T-helper 17 cell (primary cell): Measurements from ENCODE around the gene FNIP1. TPM values are rescaled to one million over a fixed set of nuclear protein-coding genes. Genes with fewer than 3 reads are reported as not detected.
A peak's percentile ranks its signal among the peaks of the same experiment; 100 is the strongest.
"Not testable (repeated sequence)": the region's sequence is repeated elsewhere in the genome, so short reads cannot be mapped to it uniquely, and the experiment has no call there.

Experiments used
- ATAC-seq: fragments of 150-1000 bp; cut with Tn5 transposase; 2 replicates; pipeline ENCODE4 v1.10.0; 2021; ENCODE audit warnings: mild to moderate bottlenecking, moderate library complexity
- DNase-seq, 3 donors: peaks; one replicate each; pipeline versions ENCODE4 v3.0.0 to v3.0.0-alpha.2; 2020 to 2021
- H3K9me3 ChIP-seq: one replicate; pipeline ENCODE4 v1.7.0; 2013; ENCODE audit warnings: low read length, mild to moderate bottlenecking; ENCODE audit not compliant: control insufficient read depth, poor library complexity, severe bottlenecking
- H3K27ac Mint-ChIP-seq: one replicate; pipeline ENCODE4 v1.8.0; 2022; ENCODE audit warnings: mild to moderate bottlenecking, moderate library complexity, mixed read lengths
- H3K27me3 Mint-ChIP-seq: one replicate; pipeline ENCODE4 v1.8.0; 2022; ENCODE audit warnings: mixed read lengths
- H3K36me3 Mint-ChIP-seq: one replicate; pipeline ENCODE4 v1.8.0; 2022; ENCODE audit warnings: low read depth, mixed read lengths
- H3K4me1 Mint-ChIP-seq: one replicate; pipeline ENCODE4 v1.8.0; 2022; ENCODE audit warnings: mild to moderate bottlenecking, mixed read lengths
- H3K4me3 Mint-ChIP-seq: one replicate; pipeline ENCODE4 v1.8.0; 2022; ENCODE audit warnings: mild to moderate bottlenecking, moderate library complexity, mixed read lengths
- total RNA-seq, 4 donors: library from RNA in 2 of 4; stranded (reverse) in 2 of 4; gene quantifications; one replicate each; pipeline ENCODE4 v1.2.3 and lab custom pipeline; 2022 to 2026

FNIP1 gene
- total RNA-seq (10 to 100 TPM; 27.5 to 28.8 TPM), total RNA-seq (lab: John Stamatoyannopoulos, UW) (54.8 to 91.8 reads per million in 2 donors)

DNA sequence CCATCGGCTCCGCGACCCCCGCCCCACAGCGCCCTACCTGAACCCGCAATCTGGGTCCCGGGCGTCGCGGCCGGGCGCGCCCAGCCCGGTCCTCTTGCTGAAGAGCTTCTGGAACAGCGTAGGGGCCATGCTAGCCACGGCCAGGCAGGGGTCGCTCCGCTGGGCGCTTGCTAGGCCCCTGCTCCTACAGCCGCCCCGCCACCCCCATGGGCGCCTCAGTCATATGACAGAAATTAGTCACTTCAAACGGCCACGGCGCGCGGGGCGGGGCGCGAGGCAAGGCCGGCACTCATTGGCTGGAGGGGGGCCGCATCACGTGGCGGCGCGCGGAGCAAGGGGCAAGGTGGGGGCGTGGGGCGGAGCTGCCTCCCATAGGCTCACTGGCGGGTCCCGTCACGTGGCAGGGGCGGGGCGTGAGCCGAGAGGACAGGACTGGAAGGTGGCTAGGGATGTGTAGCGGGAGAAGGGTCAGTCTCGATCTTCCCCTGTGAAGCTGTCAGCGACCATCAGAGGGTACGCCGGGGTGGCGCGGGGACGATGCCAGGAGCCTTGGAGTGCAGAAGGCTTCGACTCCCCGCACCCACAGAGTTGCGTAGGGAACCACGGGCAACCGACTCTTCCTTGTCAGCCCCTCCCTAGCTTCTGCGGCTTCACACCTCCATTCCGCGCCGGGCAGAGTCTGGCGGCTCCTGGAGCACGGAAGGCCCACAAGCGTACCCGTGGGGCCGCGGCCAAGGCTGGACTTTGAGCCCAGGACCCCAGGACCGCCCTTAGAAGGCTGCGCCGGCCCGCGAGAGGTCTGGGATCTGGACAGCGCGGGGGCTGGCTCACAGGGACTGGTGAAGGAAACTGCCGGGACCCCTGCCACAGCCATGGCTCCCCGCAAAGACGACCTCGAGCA lies at the start of gene FNIP1:
Gene FNIP1 (minus strand): TSS at position 225 of the 901 bp plus-strand sequence. CDS start 96 bp downstream, at position 129.
- Mint-ChIP-seq H3K4me1 (peaks cover 26% of the 10 kb centered on the region), H3K4me3 (peak within 1 kb of the TSS; percentile 96), H3K27me3 (no peaks in the 10 kb centered on the region), H3K36me3 (no peaks in the 10 kb centered on the region), H3K27ac (peak within 1 kb of the TSS; percentile 93)
- no peaks in the 10 kb centered on the region for H3K9me3 ChIP-seq
- DNase-seq (peak; percentile 96 to 99 (median 97)), ATAC-seq (peak; percentile 96)

DNA sequence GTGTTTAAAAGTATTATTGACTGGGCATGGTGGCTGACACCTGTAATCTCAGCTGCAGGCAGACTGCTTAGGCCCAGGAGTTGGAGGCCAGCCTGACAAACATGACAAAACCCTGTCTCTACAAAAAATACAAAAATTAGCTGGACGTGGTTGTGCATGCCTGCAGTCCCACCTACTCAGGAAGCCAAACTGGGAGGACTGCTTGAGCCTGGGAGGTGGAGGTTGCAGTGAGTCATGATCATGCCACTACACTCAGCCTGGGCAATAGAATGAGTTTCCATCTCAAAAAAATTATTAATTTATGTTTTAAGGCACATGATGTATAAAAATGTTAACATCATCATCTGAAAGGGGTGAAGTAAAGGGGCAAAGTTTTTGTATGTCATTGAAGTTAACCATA lies 49.7 kb upstream of the FNIP1 start:
- DNase-seq: no peak
- Mint-ChIP-seq H3K27ac (no peak overlapping the region), H3K27me3 (no peaks in the 10 kb centered on the region), H3K4me3 (no peak overlapping the region), H3K36me3 (peaks cover 2% of the 10 kb centered on the region), H3K4me1 (no peaks in the 10 kb centered on the region)
- ATAC-seq: no peak
- H3K9me3 ChIP-seq: peaks cover 4% of the 10 kb centered on the region

DNA sequence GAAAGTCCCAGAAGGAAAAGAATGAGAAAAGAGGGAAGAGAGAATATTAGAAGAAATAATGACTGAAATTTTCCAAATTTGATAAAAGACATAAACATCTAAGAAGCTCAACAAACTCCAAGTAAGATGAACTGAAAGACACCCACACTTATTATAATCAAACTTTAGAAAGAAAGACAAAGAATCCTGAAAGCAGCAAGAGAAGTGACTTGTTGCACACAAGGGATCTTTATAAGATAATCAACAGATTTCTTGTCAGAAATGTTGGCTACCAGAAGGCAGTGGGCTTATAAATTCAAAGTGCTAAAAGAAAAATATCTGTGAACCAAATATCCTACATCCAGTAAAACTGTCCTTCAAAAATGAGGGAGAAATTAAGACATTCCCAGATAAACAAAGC lies 49.0 kb upstream of the FNIP1 start:
- Mint-ChIP-seq H3K27me3 (no peaks in the 10 kb centered on the region), H3K4me3 (no peak overlapping the region), H3K36me3 (peaks cover 2% of the 10 kb centered on the region), H3K4me1 (no peaks in the 10 kb centered on the region), H3K27ac (no peak overlapping the region)
- DNase-seq (no peak), ATAC-seq (no peak)
- H3K9me3 ChIP-seq: peaks cover 4% of the 10 kb centered on the region

DNA sequence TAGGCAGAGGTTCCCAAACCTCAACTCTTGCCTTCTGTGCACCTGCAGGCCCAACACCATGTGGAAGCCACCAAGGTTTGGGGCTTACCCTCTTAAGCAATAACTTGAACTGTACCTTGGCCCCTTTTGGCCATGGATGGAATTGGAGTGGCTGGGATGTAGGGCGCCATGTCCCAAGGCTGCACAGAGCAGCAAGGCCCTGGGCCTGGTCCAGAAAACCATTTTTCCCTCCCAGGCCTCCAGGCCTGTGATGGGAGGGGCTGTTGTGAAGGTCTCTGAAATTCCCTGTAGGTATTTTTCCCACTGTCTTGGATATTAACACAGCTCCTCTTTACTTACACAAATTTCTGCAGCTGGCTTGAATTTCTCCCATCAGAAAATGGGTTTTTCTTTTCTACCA lies 46.2 kb upstream of the FNIP1 start:
- not testable (repeated sequence) for H3K4me1 Mint-ChIP-seq, H3K36me3 Mint-ChIP-seq, H3K27ac Mint-ChIP-seq, H3K4me3 Mint-ChIP-seq, ATAC-seq, H3K27me3 Mint-ChIP-seq, H3K9me3 ChIP-seq, DNase-seq

DNA sequence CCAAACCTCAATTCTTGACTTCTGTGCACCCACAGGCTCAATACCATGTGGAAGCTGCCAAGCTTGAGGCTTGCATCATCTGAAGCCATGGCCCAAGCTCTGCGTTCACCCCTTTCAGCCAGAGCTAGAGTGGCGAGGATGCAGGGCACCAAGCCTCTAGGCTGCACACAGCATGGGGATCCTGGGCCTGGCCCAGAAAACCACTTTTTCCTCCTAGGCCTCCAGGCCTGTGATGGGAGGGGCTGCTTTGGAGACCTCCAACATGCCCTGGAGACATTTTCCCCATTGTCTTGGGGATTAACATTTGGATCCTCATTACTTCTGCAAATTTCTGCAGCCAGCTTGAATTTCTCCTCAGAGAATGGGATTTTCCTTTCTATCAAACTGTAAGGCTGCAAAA lies 35.9 kb upstream of the FNIP1 start:
- H3K4me3 Mint-ChIP-seq, H3K9me3 ChIP-seq, DNase-seq, H3K27me3 Mint-ChIP-seq, H3K36me3 Mint-ChIP-seq, H3K27ac Mint-ChIP-seq, H3K4me1 Mint-ChIP-seq, ATAC-seq: not testable (repeated sequence)

DNA sequence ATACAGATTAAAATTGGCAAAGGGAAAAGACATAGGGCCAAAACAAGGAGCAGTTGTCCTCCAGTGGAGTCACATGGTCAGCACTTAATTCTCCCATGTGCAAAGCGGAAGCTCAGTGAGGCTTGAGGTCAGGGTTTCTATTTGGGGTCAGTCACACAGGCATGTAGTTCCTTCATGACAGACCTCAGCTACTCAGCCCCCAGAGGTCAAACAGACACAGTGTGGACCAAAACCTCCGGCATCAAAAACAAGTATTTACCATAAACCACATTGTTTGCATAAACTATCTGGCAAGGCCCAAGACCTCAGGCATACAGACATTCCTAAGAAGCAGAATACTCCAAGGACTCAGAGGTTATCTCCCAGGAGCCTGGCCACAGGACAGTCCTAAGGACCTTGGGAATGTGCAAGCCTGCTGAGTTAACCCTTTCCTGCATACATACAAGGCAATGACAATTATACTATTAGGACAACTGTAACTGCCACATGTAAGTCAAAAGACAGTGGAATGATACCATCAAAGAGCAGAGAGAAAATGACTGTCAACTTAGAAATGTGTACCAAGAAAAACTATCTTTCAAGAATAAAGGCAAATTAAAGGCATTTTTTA lies 28.7 kb upstream of the FNIP1 start:
- peaks cover 5% of the 10 kb centered on the region for H3K4me1 Mint-ChIP-seq
- H3K27ac Mint-ChIP-seq: no peak overlapping the region
- DNase-seq (no peak), ATAC-seq (no peak)
- no peak overlapping the region for H3K4me3 Mint-ChIP-seq
- H3K9me3 ChIP-seq: no peaks in the 10 kb centered on the region
- H3K36me3 Mint-ChIP-seq: peaks cover 4% of the 10 kb centered on the region
- H3K27me3 Mint-ChIP-seq: peaks cover 3% of the 10 kb centered on the region

DNA sequence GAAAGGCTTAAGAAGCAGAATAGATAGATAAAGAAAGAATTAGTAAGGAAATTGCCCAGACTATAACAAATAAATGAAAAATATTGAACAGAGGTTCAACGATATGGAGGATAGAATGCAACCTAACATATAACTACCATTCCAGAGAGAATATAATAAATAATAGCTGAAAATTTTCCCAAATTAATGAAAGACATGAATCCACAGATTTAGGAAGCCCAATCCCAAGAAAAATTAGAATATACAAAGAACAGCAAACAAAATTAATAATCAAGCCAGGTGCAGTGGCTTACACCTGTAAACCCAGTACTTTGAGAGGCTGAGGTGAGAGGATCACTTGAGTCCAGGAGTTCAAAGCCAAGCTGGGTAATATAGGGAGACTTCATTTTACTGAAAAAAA lies 27.8 kb upstream of the FNIP1 start:
- H3K4me1 Mint-ChIP-seq: peaks cover 5% of the 10 kb centered on the region
- H3K27me3 Mint-ChIP-seq: peaks cover 5% of the 10 kb centered on the region
- no peak overlapping the region for H3K4me3 Mint-ChIP-seq
- no peak overlapping the region for H3K27ac Mint-ChIP-seq
- ATAC-seq (no peak), DNase-seq (no peak)
- H3K36me3 Mint-ChIP-seq: peaks cover 4% of the 10 kb centered on the region
- H3K9me3 ChIP-seq: no peaks in the 10 kb centered on the region

DNA sequence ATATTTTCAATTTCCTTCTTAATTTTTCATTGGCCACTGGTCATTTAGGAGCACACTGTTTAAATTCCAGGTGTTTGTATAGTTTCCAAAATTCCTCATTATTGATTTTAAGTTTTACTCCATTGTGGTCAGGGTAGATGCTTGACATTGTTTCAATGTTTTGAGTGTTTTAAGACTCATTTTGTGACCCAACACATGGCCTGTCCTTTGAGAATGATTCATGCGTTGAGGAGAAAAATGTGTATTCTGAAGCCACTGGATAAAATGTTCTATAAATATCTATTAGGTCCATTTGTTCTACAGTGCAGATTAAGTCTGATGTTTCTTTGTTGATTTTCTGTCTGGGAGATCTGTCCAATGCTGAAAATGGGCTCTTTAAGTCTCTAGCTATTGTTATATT lies 24.4 kb upstream of the FNIP1 start:
- H3K9me3 ChIP-seq: no peaks in the 10 kb centered on the region
- no peak overlapping the region for H3K4me3 Mint-ChIP-seq
- H3K4me1 Mint-ChIP-seq: peaks cover 4% of the 10 kb centered on the region
- H3K27me3 Mint-ChIP-seq: peaks cover 5% of the 10 kb centered on the region
- DNase-seq (no peak), ATAC-seq (no peak)
- no peak overlapping the region for H3K27ac Mint-ChIP-seq
- H3K36me3 Mint-ChIP-seq: peaks cover 2% of the 10 kb centered on the region

DNA sequence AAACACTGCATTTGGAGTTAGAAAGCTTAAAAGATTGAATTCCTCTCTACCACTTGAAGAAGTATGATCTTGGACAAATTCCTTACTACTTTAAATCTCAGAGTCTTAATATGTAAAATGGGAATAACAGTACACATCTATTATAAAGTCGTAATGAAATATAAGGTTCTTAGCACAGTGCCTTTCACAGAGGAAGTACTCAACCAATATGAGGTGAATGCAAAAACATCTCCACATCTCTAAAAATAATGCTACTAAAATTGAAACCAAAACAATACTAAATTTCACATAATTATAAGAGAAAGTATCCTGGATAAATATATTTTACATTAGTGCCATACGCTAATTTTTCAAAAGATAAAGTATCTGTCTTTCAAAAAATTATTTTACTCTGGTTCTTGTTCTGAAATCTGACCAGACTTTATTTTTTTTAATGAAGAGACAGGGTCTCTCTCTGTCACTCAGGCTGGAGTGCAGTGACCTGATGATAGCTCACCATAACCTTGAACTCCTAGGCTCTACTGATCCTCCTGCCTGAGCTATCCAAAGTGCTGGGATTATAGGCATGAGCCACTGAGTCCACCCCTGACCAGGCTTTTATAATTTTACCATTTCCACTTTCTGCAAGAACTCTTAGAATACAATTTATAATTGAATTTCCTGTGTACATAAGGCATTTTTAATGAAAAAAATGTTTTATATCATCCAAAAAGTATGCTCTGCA lies 21.3 kb upstream of the FNIP1 start:
- DNase-seq (no peak), ATAC-seq (no peak)
- no peak overlapping the region for H3K27ac Mint-ChIP-seq
- H3K4me3 Mint-ChIP-seq: no peak overlapping the region
- peaks cover 2% of the 10 kb centered on the region for H3K36me3 Mint-ChIP-seq
- no peaks in the 10 kb centered on the region for H3K9me3 ChIP-seq
- H3K27me3 Mint-ChIP-seq: peaks cover 5% of the 10 kb centered on the region
- H3K4me1 Mint-ChIP-seq: peaks cover 4% of the 10 kb centered on the region

DNA sequence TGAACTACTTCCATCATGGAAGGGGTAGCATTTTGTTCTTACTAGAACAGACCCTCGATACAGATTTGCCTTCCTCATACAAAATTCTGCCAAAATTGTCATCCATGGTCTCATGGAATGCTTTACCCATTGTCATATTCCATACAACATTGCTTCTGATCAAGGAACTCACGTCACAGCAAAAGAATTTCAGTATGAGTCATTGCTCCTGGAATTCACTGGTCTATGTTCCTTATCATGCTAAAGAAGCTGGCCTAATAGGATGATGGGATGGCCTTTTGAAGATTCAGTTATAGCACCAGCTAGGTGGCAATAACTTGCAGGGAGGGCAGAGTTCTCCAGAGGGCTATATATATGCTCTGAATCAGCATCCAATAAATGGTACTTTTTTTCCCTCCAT lies 18.2 kb upstream of the FNIP1 start:
- ATAC-seq (no peak), DNase-seq (no peak)
- Mint-ChIP-seq H3K27me3 (no peaks in the 10 kb centered on the region), H3K27ac (no peak overlapping the region), H3K4me3 (no peak overlapping the region), H3K4me1 (peaks cover 4% of the 10 kb centered on the region), H3K36me3 (no peaks in the 10 kb centered on the region)
- no peaks in the 10 kb centered on the region for H3K9me3 ChIP-seq

DNA sequence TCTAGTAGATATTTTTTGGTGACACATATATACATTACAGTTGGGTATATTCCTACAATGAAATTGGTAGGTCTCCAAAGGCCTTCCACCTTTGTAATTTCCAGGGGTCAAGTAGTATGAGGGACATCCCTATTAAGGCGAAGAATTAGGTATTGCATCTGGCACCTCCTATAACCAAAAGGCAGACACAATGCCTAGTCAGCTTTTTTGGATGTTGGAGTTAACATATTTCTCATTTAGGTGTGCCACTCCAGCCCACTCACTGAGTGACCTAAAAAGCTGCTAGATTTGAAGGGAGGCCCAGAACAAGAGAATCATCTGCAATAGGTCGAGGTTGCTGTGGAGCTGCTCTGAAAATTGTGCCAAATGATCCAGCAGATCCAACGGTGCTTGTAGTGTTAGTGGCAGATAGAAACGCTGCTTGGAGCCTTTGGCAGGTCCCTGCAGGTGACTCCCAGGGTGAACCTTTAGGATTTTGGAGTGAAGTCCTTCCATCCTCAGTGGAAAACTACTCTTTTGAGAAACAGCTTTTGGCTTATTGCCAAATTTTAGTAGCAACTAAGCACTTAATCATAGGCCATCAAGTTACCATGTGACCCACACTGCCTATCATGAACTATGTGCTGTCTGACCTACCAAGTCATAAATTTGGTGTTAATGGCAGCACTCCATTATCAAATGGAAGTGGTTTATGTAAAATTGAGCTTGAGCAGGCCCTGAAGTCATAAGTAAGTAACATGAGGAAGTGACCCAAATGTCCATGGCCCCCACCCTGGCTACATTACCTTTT lies 15.7 kb upstream of the FNIP1 start:
- peaks cover under 1% of the 10 kb centered on the region for H3K36me3 Mint-ChIP-seq
- peaks cover 3% of the 10 kb centered on the region for H3K27me3 Mint-ChIP-seq
- DNase-seq: no peak
- H3K4me1 Mint-ChIP-seq: no peaks in the 10 kb centered on the region
- ATAC-seq: no peak
- H3K27ac Mint-ChIP-seq: no peak overlapping the region
- no peak overlapping the region for H3K4me3 Mint-ChIP-seq
- no peaks in the 10 kb centered on the region for H3K9me3 ChIP-seq

DNA sequence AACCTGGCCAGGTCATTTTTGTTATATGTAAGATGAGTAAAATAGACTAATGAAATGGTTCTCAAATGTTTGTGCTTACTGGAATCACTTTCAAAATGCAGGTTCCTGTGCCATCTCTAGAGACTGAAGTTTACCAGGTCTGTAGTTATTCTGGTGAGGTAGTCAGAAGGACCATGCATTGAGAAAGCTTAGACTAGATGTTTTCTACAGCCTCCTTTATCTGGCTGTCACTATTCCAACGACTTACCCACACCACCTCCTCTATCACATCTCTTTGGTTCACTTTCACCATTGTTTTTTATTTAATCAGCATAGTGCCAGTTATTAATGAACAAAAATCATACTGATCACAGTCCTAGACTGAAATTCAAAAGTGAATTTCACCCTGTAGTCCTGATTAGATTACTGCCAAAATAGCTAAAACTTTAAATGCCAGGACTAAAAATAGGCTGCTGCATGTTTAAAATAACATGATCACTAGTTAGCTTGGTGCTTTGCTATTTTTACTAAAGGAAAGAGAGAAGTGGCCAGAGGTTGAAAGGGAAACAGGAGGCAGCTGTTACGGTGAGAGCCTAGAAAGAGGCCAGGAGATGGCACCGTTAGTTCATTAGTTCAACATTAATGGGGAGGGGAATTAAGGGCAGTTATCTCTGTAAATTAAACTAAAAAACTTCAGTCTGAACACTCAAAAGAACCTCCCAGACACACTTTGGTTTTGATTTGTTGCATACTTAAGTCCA lies 13.9 kb upstream of the FNIP1 start:
- H3K9me3 ChIP-seq: no peaks in the 10 kb centered on the region
- Mint-ChIP-seq H3K27me3 (peaks cover 6% of the 10 kb centered on the region), H3K4me1 (no peaks in the 10 kb centered on the region), H3K36me3 (peaks cover 2% of the 10 kb centered on the region), H3K4me3 (no peak overlapping the region), H3K27ac (no peak overlapping the region)
- DNase-seq (no peak), ATAC-seq (peak; percentile 37)
